CD14-positive monocyte (primary cell): ENCODE results near the gene TRIM74. TPM values are rescaled to one million over a fixed set of nuclear protein-coding genes. Genes with fewer than 3 reads are reported as not detected.
"Not testable (repeated sequence)": the region's sequence is repeated elsewhere in the genome, so short reads cannot be mapped to it uniquely, and the experiment has no call there.

Experiments
- DNase-seq, 3 donors: peaks; one replicate each; pipeline ENCODE4 v3.0.0-alpha.2; 2011 to 2022
- H2AFZ ChIP-seq: 2 replicates; pipeline ENCODE4 v1.6.0; 2012; ENCODE audit warnings: mild to moderate bottlenecking, low read depth, low read length, inconsistent platforms; ENCODE audit not compliant: insufficient read depth, poor library complexity, severe bottlenecking
- H3K27ac ChIP-seq, 2 donors: 1 replicate in 1 of 2; 2 replicates in 1 of 2; pipeline ENCODE4 v1.5.1; 2012 to 2013; ENCODE audit warnings: low read length in 2 of 2, control low read depth in 1 of 2, inconsistent platforms in 1 of 2, low read depth in 1 of 2, mild to moderate bottlenecking in 1 of 2
- H3K27me3 ChIP-seq, 2 donors: one replicate each; pipeline versions ENCODE4 v1.6.0 to v1.6.1; 2011 to 2013; ENCODE audit warnings: low read length in 2 of 2; ENCODE audit not compliant: control insufficient read depth in 2 of 2, insufficient read depth in 2 of 2
- H3K36me3 ChIP-seq, 2 donors: replicated peaks in 1 of 2; 1 replicate in 1 of 2; 2 replicates in 1 of 2; pipeline versions ENCODE4 v1.5.1 to v1.6.1; 2012 to 2013; ENCODE audit warnings: low read length in 2 of 2, control low read depth in 1 of 2, inconsistent platforms in 1 of 2, mild to moderate bottlenecking in 1 of 2; ENCODE audit not compliant: insufficient read depth in 2 of 2, control insufficient read depth in 1 of 2
- H3K4me1 ChIP-seq, 2 donors: 1 replicate in 1 of 2; 2 replicates in 1 of 2; pipeline versions ENCODE4 v1.5.1 to v1.6.1; 2012 to 2013; ENCODE audit warnings: low read length in 2 of 2, control low read depth in 1 of 2, inconsistent platforms in 1 of 2, mild to moderate bottlenecking in 1 of 2, moderate library complexity in 1 of 2; ENCODE audit not compliant: insufficient read depth in 2 of 2, control insufficient read depth in 1 of 2
- H3K4me2 ChIP-seq: replicated peaks from 2 replicates; pipeline ENCODE3; 2012; ENCODE audit warnings: low read length, moderate library complexity, mild to moderate bottlenecking; ENCODE audit not compliant: poor library complexity, severe bottlenecking; ENCODE audit errors: extremely low read depth
- H3K4me3 ChIP-seq, 3 experiments: fragments of 200-600 bp in 1 of 3; sonication (generic) in 1 of 3; replicated peaks in 1 of 3; 1 replicate in 2 of 3; 2 replicates in 1 of 3; pipeline ENCODE4 v1.5.1; 2011 to 2013; ENCODE audit warnings: low read length in 3 of 3, mild to moderate bottlenecking in 3 of 3, control low read depth in 2 of 3, low read depth in 2 of 3, inconsistent platforms in 1 of 3, moderate library complexity in 1 of 3
- H3K79me2 ChIP-seq: 2 replicates; pipeline ENCODE4 v1.6.0; 2012; ENCODE audit warnings: mild to moderate bottlenecking, control low read depth, inconsistent platforms, low read length, moderate library complexity; ENCODE audit not compliant: insufficient read depth
- H3K9ac ChIP-seq: 2 replicates; pipeline ENCODE4 v1.6.0; 2017; ENCODE audit warnings: low read length, mild to moderate bottlenecking; ENCODE audit not compliant: insufficient read depth, poor library complexity, severe bottlenecking
- H3K9me3 ChIP-seq, 2 donors: replicated peaks in 1 of 2; 1 replicate in 1 of 2; 2 replicates in 1 of 2; pipeline versions ENCODE4 v1.5.1 to v1.6.1; 2012 to 2013; ENCODE audit warnings: low read length in 2 of 2, control low read depth in 1 of 2; ENCODE audit not compliant: control insufficient read depth in 1 of 2, insufficient read depth in 1 of 2
- H4K20me1 ChIP-seq: 2 replicates; pipeline ENCODE4 v1.6.0; 2012; ENCODE audit warnings: mild to moderate bottlenecking, low read length, control low read depth, moderate library complexity; ENCODE audit not compliant: insufficient read depth
- H3K27ac Mint-ChIP-seq, 7 donors: one replicate each; pipeline ENCODE4 v1.8.0; 2020; ENCODE audit warnings: mild to moderate bottlenecking in 7 of 7, mixed read lengths in 7 of 7, moderate library complexity in 6 of 7, inconsistent platforms in 2 of 7
- H3K27me3 Mint-ChIP-seq, 3 donors: one replicate each; pipeline ENCODE4 v1.8.0; 2021 to 2022; ENCODE audit warnings: low read depth in 3 of 3, mild to moderate bottlenecking in 3 of 3, mixed read lengths in 3 of 3, moderate library complexity in 3 of 3, inconsistent platforms in 1 of 3
- H3K36me3 Mint-ChIP-seq, 2 donors: one replicate each; pipeline ENCODE4 v1.8.0; 2020; ENCODE audit warnings: mixed read lengths in 2 of 2, inconsistent platforms in 1 of 2, mild to moderate bottlenecking in 1 of 2
- H3K4me1 Mint-ChIP-seq: one replicate; pipeline ENCODE4 v1.8.0; 2020; ENCODE audit warnings: mild to moderate bottlenecking, mixed read lengths
- H3K4me3 Mint-ChIP-seq, 2 donors: one replicate each; pipeline ENCODE4 v1.8.0; 2020; ENCODE audit warnings: mild to moderate bottlenecking in 2 of 2, mixed read lengths in 2 of 2, moderate library complexity in 1 of 2
- H3K9me3 Mint-ChIP-seq, 7 donors: one replicate each; pipeline ENCODE4 v1.8.0; 2020 to 2022; ENCODE audit warnings: mixed read lengths in 7 of 7, mild to moderate bottlenecking in 6 of 7, moderate library complexity in 6 of 7, inconsistent platforms in 2 of 7
- WGBS: methylation state at CpG from one replicate; pipeline ENCODE4 v1.1.5; 2013; ENCODE audit warnings: missing lambda C conversion rate; ENCODE audit not compliant: insufficient coverage; 5-methylcytosine and 5-hydroxymethylcytosine counted together
- intact Hi-C, 2 donors: fragments of 100-400 bp; cut with micrococcal nuclease; formaldehyde crosslinking; loops; one replicate each; pipeline versions ENCODE4 v1.15.0 to v1.15.1; 2023
- polyA plus RNA-seq, 3 donors: library from polyadenylated mRNA; depleted of rRNA in 1 of 3; unstranded in 2 of 3; stranded (reverse) in 1 of 3; fragments of 300-500 nt in 2 of 3; fragments of >200 nt in 1 of 3; fragmentation: Illumina TruSeq in 2 of 3; gene quantifications; 1 replicate in 2 of 3; 2 replicates in 1 of 3; pipeline ENCODE4 v1.2.3, GENCODE V29; 2012 to 2021

TRIM74 gene
- polyA plus RNA-seq, 3 donors, result 0.08 TPM; not detected in 2

DNA sequence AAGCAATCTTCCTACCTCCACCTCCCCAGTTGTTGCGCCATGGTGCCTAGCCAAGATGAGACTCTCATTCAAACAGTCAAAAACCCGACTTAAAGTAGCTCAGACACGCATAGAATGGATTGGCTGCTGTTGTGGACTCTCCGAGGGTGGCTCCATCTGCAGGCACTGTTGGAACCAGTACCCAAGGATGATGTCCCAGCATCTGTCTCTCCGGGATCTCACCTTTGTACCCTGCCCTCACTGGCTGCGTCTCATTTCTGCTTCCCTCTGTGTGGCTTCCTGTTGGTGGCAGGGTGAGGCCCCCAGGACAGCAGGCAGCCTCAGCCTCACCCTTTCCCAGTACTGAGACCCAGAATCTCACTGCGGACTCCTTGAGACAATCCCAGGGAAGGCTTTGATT, 5.5 kb upstream of the TRIM74 start:
- H3K4me2 ChIP-seq, H3K27ac ChIP-seq, H3K9me3 ChIP-seq, H3K4me1 Mint-ChIP-seq, H3K79me2 ChIP-seq, H3K4me3 Mint-ChIP-seq, intact Hi-C loops, H2AFZ ChIP-seq, H3K36me3 Mint-ChIP-seq, H3K36me3 ChIP-seq, H3K4me3 ChIP-seq, H3K27me3 ChIP-seq, H3K4me1 ChIP-seq, H3K27me3 Mint-ChIP-seq, DNase-seq, H3K9me3 Mint-ChIP-seq, H3K9ac ChIP-seq, H4K20me1 ChIP-seq: not testable (repeated sequence)
- no CpG with 5 or more reads among the region's 7 CpGs for WGBS
- peak overlapping the region in 1 of 7 donors; percentile 54 for H3K27ac Mint-ChIP-seq

GRCh38 chr7:72971505-72971904, 2.2 kb upstream of the TRIM74 start:
- H3K36me3 Mint-ChIP-seq, H3K79me2 ChIP-seq, H3K4me1 ChIP-seq, H3K9me3 Mint-ChIP-seq, H3K4me1 Mint-ChIP-seq, H3K27me3 Mint-ChIP-seq, H2AFZ ChIP-seq, H3K27me3 ChIP-seq, H3K4me3 Mint-ChIP-seq, H3K36me3 ChIP-seq, DNase-seq, intact Hi-C loops, H3K9me3 ChIP-seq, H3K9ac ChIP-seq, H3K4me3 ChIP-seq, H4K20me1 ChIP-seq, H3K27ac Mint-ChIP-seq, H3K4me2 ChIP-seq, H3K27ac ChIP-seq: not testable (repeated sequence)
- WGBS, result no CpG with 5 or more reads among the region's 6 CpGs

DNA sequence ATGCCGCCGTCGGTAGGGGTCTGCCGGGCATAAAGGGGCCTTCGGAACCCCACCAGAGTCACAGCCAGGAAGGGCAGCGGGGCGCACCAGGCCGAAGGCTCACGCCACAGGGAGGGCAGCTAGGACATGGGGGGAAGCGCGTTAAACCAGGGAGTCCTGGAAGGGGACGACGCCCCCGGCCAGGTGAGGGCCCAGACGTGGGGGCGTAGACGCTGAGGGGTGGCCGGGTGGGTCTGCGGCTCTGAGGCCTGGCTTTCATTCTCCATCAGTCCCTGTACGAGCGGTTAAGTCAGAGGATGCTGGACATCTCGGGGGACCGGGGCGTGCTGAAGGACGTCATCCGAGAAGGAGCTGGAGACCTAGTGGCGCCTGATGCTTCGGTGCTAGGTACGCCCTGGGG, 422 bp upstream of the TRIM74 start:
- DNase-seq, H3K4me3 Mint-ChIP-seq, H3K36me3 ChIP-seq, H3K4me3 ChIP-seq, H3K27ac ChIP-seq, H3K79me2 ChIP-seq, H3K27me3 Mint-ChIP-seq, H3K27ac Mint-ChIP-seq, H3K9ac ChIP-seq, intact Hi-C loops, H3K4me1 Mint-ChIP-seq, H3K36me3 Mint-ChIP-seq, H3K4me1 ChIP-seq, H3K27me3 ChIP-seq, H3K9me3 ChIP-seq, H4K20me1 ChIP-seq, H3K9me3 Mint-ChIP-seq, H2AFZ ChIP-seq, H3K4me2 ChIP-seq: not testable (repeated sequence)
- no CpG with 5 or more reads among the region's 29 CpGs for WGBS

GRCh38 chr7:72966892-72967291, 2.4 kb downstream of the TRIM74 start:
- H2AFZ ChIP-seq, H3K9me3 ChIP-seq, H3K27ac Mint-ChIP-seq, H3K4me2 ChIP-seq, H4K20me1 ChIP-seq, H3K9me3 Mint-ChIP-seq, H3K79me2 ChIP-seq, H3K9ac ChIP-seq, H3K4me1 Mint-ChIP-seq, H3K4me3 Mint-ChIP-seq, H3K27ac ChIP-seq, H3K36me3 ChIP-seq, H3K4me1 ChIP-seq, intact Hi-C loops, DNase-seq, H3K27me3 ChIP-seq, H3K27me3 Mint-ChIP-seq, H3K4me3 ChIP-seq, H3K36me3 Mint-ChIP-seq: not testable (repeated sequence)
- no CpG with 5 or more reads among the region's 3 CpGs for WGBS
